OCI-LY1 (cell line): ENCODE data around the gene NECAB2.

ENCODE experiments used
- H2AFZ ChIP-seq: fragments of 200-600 bp; sonication (generic), shearing (Covaris generic); 2 replicates; pipeline ENCODE4 v1.6.0; 2014; ENCODE audit warnings: antibody characterized with exemption, mild to moderate bottlenecking, low read length
- H3F3A ChIP-seq: fragments of 200-600 bp; sonication (generic), shearing (Covaris generic); 2 replicates; pipeline ENCODE4 v1.6.0; 2014; ENCODE audit warnings: mild to moderate bottlenecking, antibody characterized with exemption, low read length, moderate library complexity; ENCODE audit not compliant: insufficient read depth
- H3K27ac ChIP-seq: fragments of 200-600 bp; sonication (generic); 2 replicates; pipeline ENCODE4 v1.5.1; 2014; ENCODE audit warnings: low read length, mixed run types, mild to moderate bottlenecking, low read depth; ENCODE audit not compliant: poor library complexity, severe bottlenecking
- H3K27me3 ChIP-seq: fragments of 200-600 bp; sonication (generic); 2 replicates; pipeline ENCODE4 v1.6.0; 2014; ENCODE audit warnings: antibody characterized with exemption, mild to moderate bottlenecking, low read length, moderate library complexity; ENCODE audit not compliant: insufficient read depth
- H3K36me3 ChIP-seq: fragments of 200-600 bp; sonication (generic); 2 replicates; pipeline ENCODE4 v1.6.1; 2014; ENCODE audit warnings: mild to moderate bottlenecking, antibody characterized with exemption, low read length, moderate library complexity, mixed read lengths; ENCODE audit not compliant: insufficient read depth
- H3K4me1 ChIP-seq: fragments of 200-600 bp; sonication (generic); 2 replicates; pipeline ENCODE4 v1.5.1; 2014; ENCODE audit warnings: mild to moderate bottlenecking, low read length, moderate library complexity; ENCODE audit not compliant: insufficient read depth, severe bottlenecking
- H3K4me2 ChIP-seq: fragments of 200-600 bp; sonication (generic), shearing (Covaris generic); 2 replicates; pipeline ENCODE4 v1.6.1; 2014; ENCODE audit warnings: low read length
- H3K4me3 ChIP-seq: fragments of 200-600 bp; sonication (generic); 2 replicates; pipeline ENCODE4 v1.5.1; 2014; ENCODE audit warnings: low read length, low read depth, mild to moderate bottlenecking, mixed read lengths; ENCODE audit not compliant: poor library complexity, severe bottlenecking
- H3K79me2 ChIP-seq: fragments of 200-600 bp; shearing (Covaris generic); 2 replicates; pipeline ENCODE4 v1.6.1; 2016; ENCODE audit warnings: mixed run types, low read length, mixed read lengths; ENCODE audit not compliant: insufficient read depth
- H3K9ac ChIP-seq: fragments of 200-600 bp; sonication (generic), shearing (Covaris generic); 2 replicates; pipeline ENCODE4 v1.6.1; 2014; ENCODE audit warnings: mild to moderate bottlenecking, low read length, mixed read lengths
- H3K9me2 ChIP-seq: fragments of 200-600 bp; sonication (generic), shearing (Covaris generic); 2 replicates; pipeline ENCODE4 v1.6.1; 2014; ENCODE audit warnings: low read depth, mild to moderate bottlenecking, low read length, mixed read lengths
- H3K9me3 ChIP-seq: fragments of 200-600 bp; shearing (Covaris generic); 2 replicates; pipeline ENCODE4 v1.6.1; 2014; ENCODE audit warnings: low read length, mixed read lengths
- H4K20me1 ChIP-seq: fragments of 200-600 bp; sonication (generic), shearing (Covaris generic); 2 replicates; pipeline ENCODE4 v1.6.0; 2016; ENCODE audit warnings: mild to moderate bottlenecking, low read length; ENCODE audit not compliant: insufficient read depth
- EZH2 ChIP-seq: fragments of 200-600 bp; sonication (generic), shearing (Covaris generic); IDR thresholded peaks from 2 replicates; pipeline ENCODE4 v1.8.0; 2017; ENCODE audit warnings: borderline replicate concordance, mixed run types, mild to moderate bottlenecking, antibody characterized with exemption, low read length, moderate library complexity, mixed read lengths
- TF ChIP-seq, protein P1 (sequence below): fragments of 200-600 bp; sonication (generic), shearing (Covaris generic); IDR thresholded peaks from 2 replicates; pipeline ENCODE4 v1.5.1; 2017; ENCODE audit warnings: mild to moderate bottlenecking, antibody characterized with exemption, low read length, moderate library complexity, mixed read lengths

The NECAB2 gene

GRCh38 chr16:84024854-84025253, 56.8 kb downstream of the NECAB2 start:
- no peak overlapping the region for H3K4me2 ChIP-seq

DNA sequence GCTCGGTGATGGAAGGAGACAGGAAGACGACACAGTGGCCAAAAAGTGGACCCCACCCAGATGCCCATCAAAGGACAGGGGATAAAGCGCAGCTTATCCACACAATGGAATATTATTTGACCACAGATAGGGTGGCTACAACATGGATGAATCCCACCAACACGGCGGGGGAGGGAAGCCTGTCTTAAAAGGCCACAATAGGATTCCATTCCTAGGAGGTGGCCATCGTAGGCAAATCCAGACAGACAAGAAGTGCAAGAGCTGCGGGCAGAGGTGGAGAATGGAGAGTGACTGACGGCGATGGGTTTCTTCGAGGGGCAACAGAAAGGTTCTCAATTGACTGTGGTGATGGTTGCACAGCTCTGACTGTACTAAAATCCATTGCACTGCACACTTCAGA, 58.6 kb downstream of the NECAB2 start:
- H3K4me2 ChIP-seq, result no peak overlapping the region
- no peaks in the 10 kb centered on the region for H4K20me1 ChIP-seq
- H3K4me3 ChIP-seq, result no peak overlapping the region
- H3F3A ChIP-seq, result no peaks in the 10 kb centered on the region
- TF ChIP-seq, protein P1, sequence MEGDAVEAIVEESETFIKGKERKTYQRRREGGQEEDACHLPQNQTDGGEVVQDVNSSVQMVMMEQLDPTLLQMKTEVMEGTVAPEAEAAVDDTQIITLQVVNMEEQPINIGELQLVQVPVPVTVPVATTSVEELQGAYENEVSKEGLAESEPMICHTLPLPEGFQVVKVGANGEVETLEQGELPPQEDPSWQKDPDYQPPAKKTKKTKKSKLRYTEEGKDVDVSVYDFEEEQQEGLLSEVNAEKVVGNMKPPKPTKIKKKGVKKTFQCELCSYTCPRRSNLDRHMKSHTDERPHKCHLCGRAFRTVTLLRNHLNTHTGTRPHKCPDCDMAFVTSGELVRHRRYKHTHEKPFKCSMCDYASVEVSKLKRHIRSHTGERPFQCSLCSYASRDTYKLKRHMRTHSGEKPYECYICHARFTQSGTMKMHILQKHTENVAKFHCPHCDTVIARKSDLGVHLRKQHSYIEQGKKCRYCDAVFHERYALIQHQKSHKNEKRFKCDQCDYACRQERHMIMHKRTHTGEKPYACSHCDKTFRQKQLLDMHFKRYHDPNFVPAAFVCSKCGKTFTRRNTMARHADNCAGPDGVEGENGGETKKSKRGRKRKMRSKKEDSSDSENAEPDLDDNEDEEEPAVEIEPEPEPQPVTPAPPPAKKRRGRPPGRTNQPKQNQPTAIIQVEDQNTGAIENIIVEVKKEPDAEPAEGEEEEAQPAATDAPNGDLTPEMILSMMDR, result no peak
- TF ChIP-seq EZH2, result no peak
- peaks cover 6% of the 10 kb centered on the region for H3K9me3 ChIP-seq
- no peak overlapping the region for H3K27ac ChIP-seq
- H3K9ac ChIP-seq, result no peak overlapping the region
- H2AFZ ChIP-seq, result no peak overlapping the region
- no peaks in the 10 kb centered on the region; the same call in 1 of the 2 replicates for H3K36me3 ChIP-seq
- H3K27me3 ChIP-seq, result peaks cover 8% of the 10 kb centered on the region; the same call in 1 of the 2 replicates
- no peaks in the 10 kb centered on the region for H3K4me1 ChIP-seq
- no peaks in the 10 kb centered on the region for H3K9me2 ChIP-seq
- H3K79me2 ChIP-seq, result no peaks in the 10 kb centered on the region

More at GRCh38 chr16:84024854-84025253, 56.8 kb downstream of the NECAB2 start:
- Histone ChIP-seq H3K79me2 (no peaks in the 10 kb centered on the region), H3K9me3 (peaks cover 10% of the 10 kb centered on the region), H3K4me3 (no peak overlapping the region), H3K4me1 (no peaks in the 10 kb centered on the region), H2AFZ (no peak overlapping the region), H3K36me3 (no peaks in the 10 kb centered on the region; the same call in 1 of the 2 replicates), H3K27ac (no peak overlapping the region), H3K9me2 (no peaks in the 10 kb centered on the region), H3F3A (no peaks in the 10 kb centered on the region), H3K27me3 (peaks cover 11% of the 10 kb centered on the region; the same call in 1 of the 2 replicates), H3K9ac (no peak overlapping the region), H4K20me1 (no peaks in the 10 kb centered on the region)
- TF ChIP-seq, protein P1, result no peak

DNA sequence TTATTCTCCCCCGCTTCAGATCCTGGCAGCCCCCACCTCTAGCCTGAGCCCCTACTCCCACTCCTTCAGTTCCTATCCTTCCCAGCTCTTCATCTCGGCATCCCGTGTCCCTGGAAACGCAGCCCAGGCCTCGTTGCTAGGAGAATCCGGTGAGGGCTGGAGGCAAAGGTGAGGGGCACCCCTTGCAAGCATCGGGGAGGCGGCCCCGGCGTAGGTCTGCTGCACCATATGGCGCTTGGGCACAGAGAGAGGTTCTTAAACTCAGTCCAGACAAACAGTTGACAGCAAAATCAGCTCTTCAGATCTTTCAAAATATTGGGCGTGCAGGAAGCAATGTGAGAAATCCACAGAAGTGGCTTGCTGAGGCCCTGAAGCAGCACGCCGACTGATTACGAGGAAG, 59.6 kb downstream of the NECAB2 start:
- Histone ChIP-seq H3F3A (no peaks in the 10 kb centered on the region), H3K4me2 (no peak overlapping the region), H3K79me2 (no peaks in the 10 kb centered on the region), H3K27ac (no peak overlapping the region), H3K36me3 (no peaks in the 10 kb centered on the region), H3K9me2 (no peaks in the 10 kb centered on the region), H3K4me3 (no peak overlapping the region), H3K4me1 (no peaks in the 10 kb centered on the region), H3K27me3 (peaks cover under 1% of the 10 kb centered on the region; the same call in 1 of the 2 replicates), H3K9ac (no peak overlapping the region), H3K9me3 (no peaks in the 10 kb centered on the region), H4K20me1 (no peaks in the 10 kb centered on the region), H2AFZ (no peak overlapping the region)
- no peak for TF ChIP-seq EZH2
- TF ChIP-seq, protein P1, result no peak
